CD4-positive, alpha-beta T cell (primary cell): ENCODE measurements around the gene QTRT2. TPM values are rescaled to one million over a fixed set of nuclear protein-coding genes. Genes with fewer than 3 reads are reported as not detected.

Experiments
- ATAC-seq: fragments of 200-7000 bp; cut with Tn5 transposase; one replicate; pipeline ENCODE4 v1.10.0; 2022; ENCODE audit warnings: mild to moderate bottlenecking; ENCODE audit not compliant: poor library complexity
- CTCF ChIA-PET: fragments of 350-600 bp; sonication (Branson Sonifier 250); formaldehyde crosslinking; loops from one replicate; lab custom pipeline; 2021; ENCODE audit warnings: antibody characterized with exemption, inconsistent platforms; lab: Charles Lee
- POLR2A ChIA-PET: fragments of 350-600 bp; sonication (Branson Sonifier 250); formaldehyde crosslinking; loops from one replicate; lab custom pipeline; 2021; ENCODE audit warnings: antibody characterized with exemption, inconsistent platforms; lab: Charles Lee
- DNase-seq, 14 experiments: peaks; one replicate each; pipeline ENCODE4 v3.0.0-alpha.2; 2013 to 2020; ENCODE audit warnings: mixed read lengths in 2 of 14
- H3K27ac ChIP-seq, 2 donors: one replicate each; pipeline versions ENCODE4 v1.5.1 to v1.7.0; 2013; ENCODE audit warnings: low read length in 2 of 2, low read depth in 1 of 2, mild to moderate bottlenecking in 1 of 2
- H3K27me3 ChIP-seq, 2 experiments: 1 replicate in 1 of 2; 2 replicates in 1 of 2; pipeline versions ENCODE4 v1.6.1 to v1.7.0; 2013; ENCODE audit warnings: low read length in 2 of 2, control low read depth in 1 of 2, mild to moderate bottlenecking in 1 of 2, moderate library complexity in 1 of 2; ENCODE audit not compliant: insufficient read depth in 2 of 2, control insufficient read depth in 1 of 2
- H3K36me3 ChIP-seq: one replicate; pipeline ENCODE4 v1.6.1; 2013; ENCODE audit warnings: low read length, control low read depth; ENCODE audit not compliant: insufficient read depth
- H3K4me1 ChIP-seq: one replicate; pipeline ENCODE4 v1.6.1; 2013; ENCODE audit warnings: low read length, control low read depth; ENCODE audit not compliant: insufficient read depth
- H3K4me3 ChIP-seq: one replicate; pipeline ENCODE4 v1.5.1; 2013; ENCODE audit warnings: mild to moderate bottlenecking, low read length, moderate library complexity
- H3K9me3 ChIP-seq, 2 experiments: 1 replicate in 1 of 2; 2 replicates in 1 of 2; pipeline versions ENCODE4 v1.6.1 to v1.7.0; 2013; ENCODE audit warnings: low read length in 2 of 2, mild to moderate bottlenecking in 2 of 2, control low read depth in 1 of 2, moderate library complexity in 1 of 2; ENCODE audit not compliant: control insufficient read depth in 1 of 2, insufficient read depth in 1 of 2
- H3K27ac Mint-ChIP-seq: one replicate; pipeline ENCODE4 v1.8.0; 2020; ENCODE audit warnings: mixed read lengths
- H3K27me3 Mint-ChIP-seq: one replicate; pipeline ENCODE4 v1.8.0; 2021; ENCODE audit warnings: mixed read lengths
- H3K36me3 Mint-ChIP-seq: one replicate; pipeline ENCODE4 v1.8.0; 2021; ENCODE audit warnings: low read depth, mixed read lengths
- H3K4me1 Mint-ChIP-seq: one replicate; pipeline ENCODE4 v1.8.0; 2021; ENCODE audit warnings: low read depth, mixed read lengths
- H3K4me3 Mint-ChIP-seq: one replicate; pipeline ENCODE4 v1.8.0; 2020; ENCODE audit warnings: mild to moderate bottlenecking, mixed read lengths
- H3K9me3 Mint-ChIP-seq: one replicate; pipeline ENCODE4 v1.8.0; 2020; ENCODE audit warnings: mixed read lengths
- CTCF ChIP-seq: fragments of 200-600 bp; IDR thresholded peaks from one replicate; pipeline ENCODE4 v1.8.0; 2022; ENCODE audit warnings: antibody characterized with exemption, mild to moderate bottlenecking
- intact Hi-C, 2 experiments: fragments of 100-400 bp; cut with DNase I in 1 of 2; cut with micrococcal nuclease in 1 of 2; formaldehyde crosslinking; loops; one replicate each; pipeline versions ENCODE4 v1.15.1 to v1.9.0; 2023 to 2025; cut with DNase I, micrococcal nuclease
- total RNA-seq, 174 experiments: library from RNA in 2 of 174; stranded (reverse) in 2 of 174; gene quantifications; one replicate each; pipeline ENCODE4 v1.2.3 and lab custom pipeline; 2021 to 2026

The QTRT2 gene
- total RNA-seq, 2 experiments from 2014 or later, result 22.8 to 27.0 TPM

- no peaks in the 10 kb centered on the region for H3K27me3 ChIP-seq
- H3K4me1 ChIP-seq, result no peaks in the 10 kb centered on the region
- DNase-seq, result no peak
- Mint-ChIP-seq H3K27ac (no peak overlapping the region), H3K9me3 (peaks cover 2% of the 10 kb centered on the region), H3K27me3 (no peaks in the 10 kb centered on the region), H3K4me3 (no peak overlapping the region), H3K36me3 (peaks cover 4% of the 10 kb centered on the region), H3K4me1 (no peaks in the 10 kb centered on the region)
- H3K9me3 ChIP-seq, result no peaks in the 10 kb centered on the region
- no peaks in the 10 kb centered on the region for H3K36me3 ChIP-seq
- no peak for TF ChIP-seq CTCF
- intact Hi-C loops, result no loop called here
- H3K4me3 ChIP-seq, result no peak overlapping the region
- no peak overlapping the region for H3K27ac ChIP-seq
- ATAC-seq, result no peak
- ChIA-PET CTCF (no interaction called here), POLR2A (no interaction called here)
These were observed 34.3 kb upstream of the QTRT2 start for GRCh38 chr3:114022145-114022802.

GRCh38 chr3:114025451-114025850 is 31.1 kb upstream of the QTRT2 start:
- Histone ChIP-seq H3K4me1 (no peaks in the 10 kb centered on the region), H3K4me3 (no peak overlapping the region), H3K36me3 (no peaks in the 10 kb centered on the region), H3K9me3 (no peaks in the 10 kb centered on the region), H3K27me3 (no peaks in the 10 kb centered on the region), H3K27ac (no peak overlapping the region)
- intact Hi-C loops, result no loop called here
- no peaks in the 10 kb centered on the region for H3K4me1 Mint-ChIP-seq
- DNase-seq (no peak), ATAC-seq (no peak)
- H3K27me3 Mint-ChIP-seq, result no peaks in the 10 kb centered on the region
- ChIA-PET POLR2A (no interaction called here), CTCF (no interaction called here)
- TF ChIP-seq CTCF, result no peak
- no peak overlapping the region for H3K27ac Mint-ChIP-seq
- peaks cover 2% of the 10 kb centered on the region for H3K9me3 Mint-ChIP-seq
- peaks cover 11% of the 10 kb centered on the region for H3K36me3 Mint-ChIP-seq
- H3K4me3 Mint-ChIP-seq, result no peak overlapping the region

GRCh38 chr3:114026331-114026730 is 30.2 kb upstream of the QTRT2 start:
- ATAC-seq (no peak), DNase-seq (no peak)
- no peaks in the 10 kb centered on the region for H3K27me3 Mint-ChIP-seq
- peaks cover 2% of the 10 kb centered on the region for H3K9me3 Mint-ChIP-seq
- no peaks in the 10 kb centered on the region for H3K9me3 ChIP-seq
- no peak overlapping the region for H3K27ac Mint-ChIP-seq
- H3K36me3 ChIP-seq, result no peaks in the 10 kb centered on the region
- peaks cover 15% of the 10 kb centered on the region for H3K36me3 Mint-ChIP-seq
- H3K4me1 Mint-ChIP-seq, result no peaks in the 10 kb centered on the region
- no peaks in the 10 kb centered on the region for H3K4me1 ChIP-seq
- ChIA-PET CTCF (no interaction called here), POLR2A (no interaction called here)
- intact Hi-C loops, result no loop called here
- H3K27me3 ChIP-seq, result no peaks in the 10 kb centered on the region
- H3K4me3 ChIP-seq, result no peak overlapping the region
- TF ChIP-seq CTCF, result no peak
- H3K4me3 Mint-ChIP-seq, result no peak overlapping the region
- no peak overlapping the region for H3K27ac ChIP-seq
